ENCODE results near the gene RASSF3.

GRCh38 chr12:64706857-64707256 lies 96.6 kb downstream of the RASSF3 start:
- TF ChIP-seq, protein P1, sequence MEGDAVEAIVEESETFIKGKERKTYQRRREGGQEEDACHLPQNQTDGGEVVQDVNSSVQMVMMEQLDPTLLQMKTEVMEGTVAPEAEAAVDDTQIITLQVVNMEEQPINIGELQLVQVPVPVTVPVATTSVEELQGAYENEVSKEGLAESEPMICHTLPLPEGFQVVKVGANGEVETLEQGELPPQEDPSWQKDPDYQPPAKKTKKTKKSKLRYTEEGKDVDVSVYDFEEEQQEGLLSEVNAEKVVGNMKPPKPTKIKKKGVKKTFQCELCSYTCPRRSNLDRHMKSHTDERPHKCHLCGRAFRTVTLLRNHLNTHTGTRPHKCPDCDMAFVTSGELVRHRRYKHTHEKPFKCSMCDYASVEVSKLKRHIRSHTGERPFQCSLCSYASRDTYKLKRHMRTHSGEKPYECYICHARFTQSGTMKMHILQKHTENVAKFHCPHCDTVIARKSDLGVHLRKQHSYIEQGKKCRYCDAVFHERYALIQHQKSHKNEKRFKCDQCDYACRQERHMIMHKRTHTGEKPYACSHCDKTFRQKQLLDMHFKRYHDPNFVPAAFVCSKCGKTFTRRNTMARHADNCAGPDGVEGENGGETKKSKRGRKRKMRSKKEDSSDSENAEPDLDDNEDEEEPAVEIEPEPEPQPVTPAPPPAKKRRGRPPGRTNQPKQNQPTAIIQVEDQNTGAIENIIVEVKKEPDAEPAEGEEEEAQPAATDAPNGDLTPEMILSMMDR (IDR thresholded peaks at IDR 0.05), result no peak
- no peak for TF ChIP-seq POLR2A (IDR thresholded peaks at IDR 0.05)

Measured in heart left ventricle (tissue), 13 donors.